CD4-positive, alpha-beta T cell treated with Interleukin-17A for 1 hour (primary cell): ENCODE measurements around the gene ZNF335.
A peak's percentile ranks its signal among the peaks of the same experiment; 100 is the strongest.
"Not testable (repeated sequence)": the region's sequence is repeated elsewhere in the genome, so short reads cannot be mapped to it uniquely, and the experiment has no call there.

Experiments
- DNase-seq: peaks from one replicate; pipeline ENCODE4 v3.0.0-alpha.2; 2020

Gene ZNF335

GRCh38 chr20:45931680-45932079 is 40.3 kb downstream of the ZNF335 start:
- DNase-seq: not testable (repeated sequence)

- no peak for DNase-seq
Observed at GRCh38 chr20:45927071-45927878, 44.7 kb downstream of the ZNF335 start.

GRCh38 chr20:45926731-45927070 is 45.3 kb downstream of the ZNF335 start:
- no peak for DNase-seq

GRCh38 chr20:45925821-45926506 is 46.0 kb downstream of the ZNF335 start:
- no peak for DNase-seq

- DNase-seq: no peak
Observed at GRCh38 chr20:45924391-45925261, 47.4 kb downstream of the ZNF335 start.

- DNase-seq: no peak
Observed at GRCh38 chr20:45921337-45922189, 50.4 kb downstream of the ZNF335 start.

GRCh38 chr20:45920462-45921336 is 51.3 kb downstream of the ZNF335 start:
- DNase-seq: no peak

- DNase-seq: no peak
Observed at GRCh38 chr20:45919542-45920399, 52.2 kb downstream of the ZNF335 start.

GRCh38 chr20:45918779-45919537 is 53.0 kb downstream of the ZNF335 start:
- DNase-seq: no peak

- no peak for DNase-seq
Observed at GRCh38 chr20:45918182-45918737, 53.7 kb downstream of the ZNF335 start.

- no peak for DNase-seq
Observed at GRCh38 chr20:45917790-45918141, 54.2 kb downstream of the ZNF335 start.

- DNase-seq: no peak
Observed at GRCh38 chr20:45913116-45913515, 58.9 kb downstream of the ZNF335 start.

- no peak for DNase-seq
Observed at GRCh38 chr20:45912344-45912682, 59.7 kb downstream of the ZNF335 start.

- peak; percentile 45 for DNase-seq
Observed at GRCh38 chr20:45911486-45912343, 60.3 kb downstream of the ZNF335 start, which contains the start of gene PLTP. Gene PLTP, minus strand, starts transcription at chr20:45912155. Its CDS starts 703 bp downstream, at chr20:45911452.

GRCh38 chr20:45910670-45911485 is 61.1 kb downstream of the ZNF335 start:
- peak; percentile 94 for DNase-seq

GRCh38 chr20:45909817-45910669 is 62.0 kb downstream of the ZNF335 start:
- DNase-seq: no peak
